HG02678 (cell line): ENCODE results near the gene DIS3L2.

Source experiments
- ATAC-seq: cut with Tn5 transposase; IDR thresholded peaks from one replicate; pipeline ENCODE4 v1.9.1; 2021; ENCODE audit warnings: mild to moderate bottlenecking, moderate library complexity; ENCODE audit not compliant: unreplicated experiment

DIS3L2 gene, protein sequence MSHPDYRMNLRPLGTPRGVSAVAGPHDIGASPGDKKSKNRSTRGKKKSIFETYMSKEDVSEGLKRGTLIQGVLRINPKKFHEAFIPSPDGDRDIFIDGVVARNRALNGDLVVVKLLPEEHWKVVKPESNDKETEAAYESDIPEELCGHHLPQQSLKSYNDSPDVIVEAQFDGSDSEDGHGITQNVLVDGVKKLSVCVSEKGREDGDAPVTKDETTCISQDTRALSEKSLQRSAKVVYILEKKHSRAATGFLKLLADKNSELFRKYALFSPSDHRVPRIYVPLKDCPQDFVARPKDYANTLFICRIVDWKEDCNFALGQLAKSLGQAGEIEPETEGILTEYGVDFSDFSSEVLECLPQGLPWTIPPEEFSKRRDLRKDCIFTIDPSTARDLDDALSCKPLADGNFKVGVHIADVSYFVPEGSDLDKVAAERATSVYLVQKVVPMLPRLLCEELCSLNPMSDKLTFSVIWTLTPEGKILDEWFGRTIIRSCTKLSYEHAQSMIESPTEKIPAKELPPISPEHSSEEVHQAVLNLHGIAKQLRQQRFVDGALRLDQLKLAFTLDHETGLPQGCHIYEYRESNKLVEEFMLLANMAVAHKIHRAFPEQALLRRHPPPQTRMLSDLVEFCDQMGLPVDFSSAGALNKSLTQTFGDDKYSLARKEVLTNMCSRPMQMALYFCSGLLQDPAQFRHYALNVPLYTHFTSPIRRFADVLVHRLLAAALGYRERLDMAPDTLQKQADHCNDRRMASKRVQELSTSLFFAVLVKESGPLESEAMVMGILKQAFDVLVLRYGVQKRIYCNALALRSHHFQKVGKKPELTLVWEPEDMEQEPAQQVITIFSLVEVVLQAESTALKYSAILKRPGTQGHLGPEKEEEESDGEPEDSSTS

DNA sequence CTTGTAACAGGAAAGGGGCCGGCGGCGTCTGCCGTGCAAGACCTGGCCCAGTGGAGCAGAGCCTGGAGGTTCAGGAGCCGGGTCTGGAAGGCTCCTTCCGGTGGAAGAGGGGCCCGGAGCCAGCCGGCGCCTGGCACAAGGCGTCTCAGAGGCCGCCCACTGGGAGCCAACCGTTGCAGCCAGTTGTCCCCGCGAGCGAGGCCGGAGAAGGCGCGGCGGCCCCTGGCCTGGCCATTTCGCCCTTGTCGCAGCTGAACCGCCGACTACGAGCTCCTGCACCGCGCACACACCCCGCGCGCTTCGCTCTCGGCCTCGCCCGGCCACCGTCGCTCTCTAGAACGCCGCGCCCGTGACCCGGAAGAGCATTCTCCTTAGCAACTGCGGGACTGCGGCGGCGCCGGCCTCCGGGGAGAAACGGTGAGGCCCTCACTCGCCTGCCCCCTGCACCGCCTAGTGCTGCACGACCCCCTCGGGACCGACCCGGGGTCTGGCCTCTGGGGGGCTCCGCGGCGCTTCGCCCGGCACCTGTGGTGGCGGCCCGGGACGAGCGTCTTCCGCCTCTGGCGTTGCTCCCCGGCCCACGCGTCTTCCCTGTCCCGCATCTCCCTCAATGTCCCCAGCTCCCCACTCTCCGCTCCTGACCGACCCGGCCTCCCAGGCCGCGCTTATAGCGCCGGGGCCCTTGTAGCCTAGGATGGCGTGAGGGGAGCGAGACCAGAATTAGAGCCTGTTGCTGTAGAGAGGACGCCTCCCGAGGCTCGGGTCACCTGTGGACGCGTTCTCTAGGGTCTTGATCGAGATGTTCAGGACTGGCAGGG, at the start of gene DIS3L2:
DIS3L2 (plus strand) TSS at position 365 of the 818 bp plus-strand sequence. CDS start 53,215 bp downstream, outside the sequence.
- ATAC-seq, result peak; percentile 91

DNA sequence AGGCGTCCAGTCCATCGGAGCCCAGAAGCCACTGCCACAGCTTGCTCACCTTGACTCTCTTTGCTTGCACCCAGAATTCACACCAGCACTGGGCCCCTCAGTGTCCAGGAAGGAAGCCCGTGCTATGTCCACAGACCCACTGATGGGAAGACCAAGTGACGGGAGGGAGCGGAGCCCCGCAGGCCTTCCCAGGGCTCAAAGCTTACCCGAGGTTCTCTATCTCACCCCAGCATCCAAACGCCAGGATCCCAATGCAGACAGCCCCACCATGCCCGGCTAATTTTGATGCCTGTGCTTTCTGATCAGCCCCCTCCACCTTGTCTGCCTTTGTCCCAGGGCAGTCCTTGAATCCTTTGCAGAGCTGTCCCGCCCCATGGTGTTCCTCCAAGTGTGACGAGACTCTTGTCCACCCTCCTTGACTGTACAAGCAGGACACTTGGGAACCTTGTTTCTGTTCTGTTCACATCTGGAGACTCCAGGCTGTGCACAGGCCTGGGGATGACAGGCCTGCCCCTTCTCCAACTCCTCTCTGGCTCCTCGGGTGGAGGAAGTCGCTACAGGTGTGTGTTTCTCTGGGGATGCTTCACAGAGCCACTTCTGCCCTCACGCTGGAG, 47.3 kb upstream of the DIS3L2 start:
- no peak for ATAC-seq

DNA sequence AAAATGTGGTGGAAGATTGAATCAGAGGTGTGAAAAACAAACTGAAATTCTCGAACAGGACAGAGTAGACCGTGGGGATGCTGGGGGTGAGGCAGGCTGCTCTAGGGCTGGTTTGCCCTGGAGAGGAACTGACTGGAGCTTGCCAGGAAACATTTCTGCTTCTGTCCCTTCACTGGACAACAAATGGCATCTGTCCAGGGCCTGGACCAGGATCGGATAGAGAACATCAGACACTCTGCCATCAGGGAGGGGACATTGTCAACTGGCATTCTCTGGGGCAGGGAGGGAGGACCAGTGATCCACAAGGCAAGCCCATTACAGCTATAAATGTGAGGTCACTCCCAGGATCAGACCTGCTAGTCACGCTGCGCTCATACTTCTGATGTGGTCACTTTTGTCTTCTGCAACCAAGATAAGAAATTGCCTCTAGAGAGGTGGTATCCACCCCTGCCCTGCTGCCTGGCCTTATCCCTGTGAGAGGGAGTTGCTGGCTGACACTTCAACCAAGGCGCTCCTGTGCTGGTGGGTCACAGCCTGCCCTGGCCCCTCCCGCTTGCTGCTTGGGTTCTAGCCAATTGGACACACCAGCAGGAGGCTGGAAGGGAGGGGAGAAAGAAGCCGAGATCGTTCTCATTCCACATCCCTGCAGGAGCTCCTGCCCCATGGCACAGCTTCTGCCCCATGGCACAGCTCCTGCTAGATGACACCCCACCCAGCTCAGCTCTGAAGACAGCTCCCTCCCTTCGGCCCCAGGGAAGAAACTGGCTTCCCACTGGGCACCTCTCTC, 44.0 kb upstream of the DIS3L2 start:
- ATAC-seq, result no peak

DNA sequence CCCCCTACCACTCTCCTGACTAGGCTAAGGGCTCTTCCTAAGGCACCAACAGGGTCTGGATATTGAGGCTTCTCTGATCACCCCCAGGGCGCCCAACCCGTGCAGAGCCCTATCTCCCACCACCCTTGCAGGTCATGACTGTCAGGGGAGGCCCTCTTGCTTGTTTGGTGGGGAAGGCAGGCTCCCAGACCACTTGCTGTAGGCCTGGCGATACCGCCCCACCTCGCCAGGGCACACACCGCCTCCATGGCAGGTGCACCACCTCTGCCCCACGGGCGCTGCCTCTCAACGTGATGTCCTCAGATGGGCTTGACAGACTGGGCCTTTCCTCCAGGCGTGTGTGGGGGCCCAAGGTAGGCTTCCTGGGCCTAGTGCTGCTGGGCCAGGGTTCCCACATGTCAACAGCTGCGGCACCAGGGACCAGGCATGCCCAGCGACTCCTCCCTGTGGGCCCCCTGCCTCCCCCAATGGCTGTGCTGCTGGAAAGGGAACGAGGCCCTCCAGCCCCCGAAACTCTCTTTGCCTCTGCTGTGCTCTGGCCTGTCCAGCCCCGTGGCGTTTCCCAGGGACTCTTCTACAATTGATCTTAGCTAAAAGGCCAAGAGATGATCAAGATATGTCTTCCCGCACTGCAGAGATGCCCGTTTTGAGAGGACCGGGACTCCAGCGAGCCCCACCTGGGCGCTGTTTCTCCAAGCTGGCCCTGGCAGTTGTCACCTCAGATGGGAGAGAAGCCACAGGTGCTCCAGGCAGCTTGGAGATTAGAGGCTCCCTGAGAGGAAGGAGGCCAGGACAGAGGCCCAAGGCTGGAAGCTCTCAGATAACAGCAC, 42.8 kb upstream of the DIS3L2 start:
- no peak for ATAC-seq

DNA sequence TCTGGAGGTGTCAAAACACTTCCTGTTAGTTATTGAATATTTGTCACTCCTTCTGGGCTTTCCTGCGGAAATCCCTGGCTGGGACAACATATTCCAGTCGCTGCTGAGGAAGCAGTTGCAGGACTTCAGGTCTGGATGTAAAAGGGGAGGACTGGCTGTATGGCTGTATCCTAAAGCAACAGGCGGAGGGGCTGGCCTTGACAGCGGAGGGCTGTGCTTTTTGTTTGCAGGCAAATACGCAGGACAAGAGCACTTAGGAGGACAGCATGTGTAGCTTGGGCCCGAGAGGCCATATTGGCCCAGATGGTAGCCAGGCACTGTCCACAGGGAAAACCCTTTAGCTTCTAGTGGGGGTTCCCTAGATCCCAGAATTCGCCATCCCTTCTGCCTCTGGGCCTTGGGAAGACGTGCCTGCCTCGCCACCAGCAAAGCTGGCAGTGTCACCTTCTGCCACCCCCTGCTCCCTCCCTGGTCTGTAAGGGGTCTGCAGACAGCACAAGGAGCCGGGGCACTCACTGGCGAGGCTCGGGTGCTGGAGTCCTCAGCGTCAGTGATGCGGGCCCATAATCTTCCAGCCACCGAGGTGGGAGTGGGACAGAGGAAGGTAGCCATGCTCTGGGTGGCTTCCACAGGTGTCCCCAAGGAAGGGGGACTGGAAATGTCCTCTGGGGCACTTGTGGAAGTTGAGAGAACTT, 42.0 kb upstream of the DIS3L2 start:
- no peak for ATAC-seq

DNA sequence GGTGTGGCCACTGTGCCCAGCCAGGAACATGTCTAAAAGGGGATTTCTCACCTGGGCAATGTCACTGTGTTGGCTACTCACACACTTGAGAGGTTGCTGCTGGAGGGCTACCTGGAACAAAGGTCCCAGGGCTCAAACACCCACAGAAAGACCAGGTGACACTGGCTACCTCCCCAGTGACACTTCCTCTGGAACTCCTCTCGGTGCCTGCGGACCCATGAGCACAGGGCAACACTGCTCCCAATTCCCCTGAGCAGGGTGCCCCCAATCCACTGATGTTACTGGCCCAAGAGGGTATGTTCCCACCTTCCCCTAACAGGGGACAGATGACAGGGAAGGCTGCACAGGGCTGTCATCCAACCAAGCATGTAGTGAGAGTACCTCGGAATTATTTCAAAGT, 41.1 kb upstream of the DIS3L2 start:
- ATAC-seq, result no peak

DNA sequence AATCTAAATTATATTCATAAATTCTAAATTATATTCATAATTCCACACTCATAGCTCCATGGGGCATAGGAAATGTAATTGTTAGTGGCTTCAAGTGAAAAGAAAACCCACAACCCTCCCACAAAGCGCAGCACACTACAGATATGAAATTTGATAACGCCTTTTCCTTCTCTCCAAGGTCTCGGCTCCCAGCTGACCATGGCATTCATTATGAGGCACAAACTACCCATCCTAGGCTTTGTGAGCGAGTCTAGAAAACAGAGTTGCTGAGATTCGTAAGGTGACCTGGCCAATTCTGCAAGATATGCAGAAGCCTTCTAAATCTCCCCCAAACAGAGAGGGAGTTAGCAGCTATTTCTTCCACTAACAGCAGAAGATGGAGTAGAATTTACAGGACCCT, 40.7 kb upstream of the DIS3L2 start:
- no peak for ATAC-seq

DNA sequence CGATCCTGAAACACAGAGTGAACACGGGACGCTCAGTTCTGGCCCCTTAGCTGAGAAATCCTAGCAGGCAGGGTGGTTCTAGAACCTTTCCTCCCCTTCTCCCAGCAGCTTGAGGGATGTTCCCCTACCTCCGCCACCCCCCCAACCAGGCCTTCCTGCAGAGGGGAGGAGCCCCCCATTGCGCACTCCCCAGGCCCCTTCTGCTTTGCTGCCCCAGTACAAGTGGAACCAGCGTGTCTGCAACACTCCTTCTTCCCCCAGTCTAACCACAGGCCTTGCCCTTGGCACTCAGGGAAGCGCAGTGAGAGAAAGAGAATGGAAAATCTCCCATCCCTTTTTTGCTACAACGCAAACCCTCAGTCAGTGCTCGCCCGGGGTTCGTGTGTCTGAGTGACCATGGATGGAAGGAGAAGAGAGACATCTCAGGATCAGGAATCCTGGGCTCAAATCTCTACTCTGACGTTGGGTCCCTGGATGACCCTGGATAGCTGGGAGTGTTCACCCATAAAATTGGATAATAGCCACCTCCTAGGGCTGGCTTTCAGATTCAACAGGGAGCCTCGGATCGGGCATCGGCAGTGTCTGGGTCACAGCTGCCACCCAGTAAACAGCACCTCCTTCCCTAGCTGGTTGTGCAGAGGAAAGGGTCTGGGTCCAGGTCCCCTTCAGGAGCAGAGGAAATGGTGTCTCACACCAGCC, 39.1 kb upstream of the DIS3L2 start:
- ATAC-seq, result no peak

DNA sequence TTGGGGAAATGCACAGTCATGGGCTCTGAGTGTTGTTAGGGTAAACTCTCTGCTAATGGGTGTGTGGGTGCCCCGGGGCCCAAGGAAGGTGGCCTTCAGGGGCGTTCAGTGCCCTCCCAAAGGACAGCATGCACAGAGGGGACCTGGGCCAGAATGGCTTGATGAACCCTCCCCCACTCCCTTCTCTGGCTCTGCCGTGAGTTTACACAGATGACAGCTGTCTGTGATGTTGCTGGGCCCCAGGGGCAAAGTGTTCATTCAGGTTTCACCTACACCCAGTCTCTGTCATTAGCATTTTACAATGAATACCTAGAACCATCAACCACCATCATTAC, 38.5 kb upstream of the DIS3L2 start:
- ATAC-seq, result no peak

DNA sequence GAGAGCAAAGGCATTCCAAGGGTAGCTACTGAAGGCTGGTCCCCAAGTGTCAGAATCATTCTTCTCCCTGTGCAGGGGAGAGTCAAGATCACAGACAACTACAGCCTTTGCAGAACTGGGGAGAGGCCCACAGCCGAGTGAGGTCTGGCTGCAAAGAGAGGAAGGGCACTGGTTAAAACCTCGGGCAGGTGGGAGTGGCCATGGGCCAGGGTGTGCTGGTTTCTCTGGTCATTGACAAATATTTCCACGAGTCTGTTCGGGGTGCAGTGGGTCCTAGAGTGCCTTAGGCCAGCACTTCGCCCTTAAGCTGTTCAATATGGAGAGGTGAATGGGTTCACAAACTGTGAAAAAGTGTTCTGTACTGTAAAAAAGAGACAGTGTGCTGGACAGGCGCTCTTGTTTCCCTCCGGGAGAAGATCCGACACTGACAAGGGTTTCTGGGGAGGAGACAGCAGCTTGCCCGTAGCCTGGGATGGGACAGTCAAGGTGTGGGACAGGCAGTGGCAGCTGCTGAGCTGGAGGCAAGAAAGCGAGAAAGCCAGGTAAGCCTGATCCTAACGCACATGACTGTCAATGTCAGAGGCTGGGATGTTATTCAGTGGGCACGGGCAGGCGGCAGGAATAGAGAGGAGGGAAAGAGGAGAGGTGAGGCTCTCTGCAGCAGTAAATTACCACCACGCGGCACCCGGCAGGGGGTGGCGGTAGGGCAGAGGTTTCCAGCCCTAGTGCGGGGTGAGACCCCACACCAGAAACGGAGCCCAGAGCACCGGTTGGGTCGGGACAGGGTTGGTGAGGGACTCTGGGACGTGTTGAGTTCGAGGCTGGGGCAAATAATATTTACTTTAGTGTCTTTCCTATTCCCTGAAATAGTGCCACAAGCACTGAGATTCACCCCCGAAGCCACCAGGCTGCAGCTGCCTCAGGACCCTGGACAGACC, 37.3 kb upstream of the DIS3L2 start:
- no peak for ATAC-seq

DNA sequence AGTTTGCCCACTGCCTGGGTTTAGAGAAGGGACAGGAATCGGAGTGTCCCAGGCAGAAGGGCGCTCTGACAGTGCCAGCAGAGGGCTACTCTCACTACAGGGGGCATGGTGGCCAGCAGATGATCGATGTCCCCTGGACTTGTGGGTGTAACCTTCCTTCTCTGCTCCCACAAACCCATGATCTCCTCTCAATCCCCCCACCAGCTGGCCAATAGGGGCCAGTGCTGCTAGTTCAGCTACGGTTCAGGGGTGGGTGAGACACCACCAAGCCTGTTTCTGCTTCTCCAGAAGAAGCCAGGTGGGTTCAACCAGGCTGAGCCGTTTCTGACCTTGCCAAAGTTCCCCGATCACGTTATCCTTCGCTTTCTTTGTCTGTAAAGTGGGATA, 36.6 kb upstream of the DIS3L2 start:
- no peak for ATAC-seq

DNA sequence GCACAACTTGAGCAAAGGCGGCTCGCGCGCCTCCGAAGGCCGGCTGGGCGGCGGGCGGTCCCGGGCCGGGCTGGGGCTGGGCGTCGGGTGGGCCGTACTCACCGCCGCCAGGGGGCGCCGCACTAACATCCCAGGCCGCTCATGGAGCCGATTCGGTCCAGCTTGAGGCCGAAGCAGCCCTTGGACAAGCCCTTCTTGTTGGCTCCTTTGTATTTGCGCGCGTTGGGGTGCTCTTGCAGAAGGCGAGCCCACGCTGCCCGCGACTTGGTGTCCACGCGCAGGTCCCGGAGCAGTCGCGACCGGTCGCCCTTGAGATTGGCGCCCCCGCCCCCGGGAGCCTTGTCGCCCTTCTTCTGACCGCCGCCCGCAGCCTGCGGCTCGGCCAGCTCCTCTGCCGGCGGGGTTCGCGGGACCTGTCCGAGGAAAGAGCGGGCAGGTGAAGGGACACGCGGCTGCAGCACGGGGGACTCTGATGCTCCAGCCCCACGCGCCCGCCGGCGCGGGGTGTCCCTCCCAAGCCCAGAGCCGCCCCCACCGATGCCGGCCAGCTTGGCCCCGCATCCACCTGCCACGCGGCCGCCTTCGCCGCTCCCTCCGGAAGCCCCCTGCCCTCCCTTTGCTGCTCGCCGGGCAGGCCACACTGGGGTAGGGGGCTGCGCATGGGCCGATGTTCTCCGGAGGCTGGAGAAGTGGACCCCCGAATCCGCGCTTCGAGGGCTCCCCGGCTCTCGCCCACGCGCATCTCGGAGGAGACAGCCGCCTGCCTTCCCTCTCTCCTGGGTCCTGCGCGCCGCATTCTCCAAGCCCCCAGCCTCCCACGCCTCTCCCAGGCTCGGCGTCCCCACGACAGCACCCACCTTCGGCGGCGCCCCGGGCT, 36.0 kb upstream of the DIS3L2 start:
- ATAC-seq, result peak; percentile 55

DNA sequence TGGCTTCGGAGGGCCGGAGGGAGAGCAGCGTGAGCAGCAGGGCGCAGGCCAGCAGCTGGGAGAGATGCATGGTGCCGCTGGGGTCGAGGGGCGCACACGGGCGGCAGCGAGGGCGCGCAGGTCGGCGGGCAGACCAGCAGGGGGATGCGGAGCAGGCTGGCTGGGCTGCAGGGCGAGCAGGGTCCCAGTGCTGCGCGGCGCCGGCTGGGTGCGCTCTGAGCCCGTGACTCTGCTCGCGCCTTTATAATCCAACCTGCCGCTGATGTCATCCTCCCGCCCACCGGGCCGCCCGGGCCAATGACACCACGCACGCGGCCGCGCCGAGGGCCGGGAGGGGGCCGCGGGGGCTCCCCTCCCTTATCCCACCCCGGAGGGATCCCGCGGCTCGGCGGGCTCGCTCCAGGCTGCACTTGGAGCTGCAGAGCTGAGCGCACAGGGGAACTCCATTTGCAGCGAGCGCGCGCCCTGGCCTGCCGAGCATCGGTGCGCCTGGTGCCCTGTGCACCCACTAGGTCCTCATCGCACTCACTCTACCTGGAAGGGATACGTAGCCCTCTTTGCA, 35.3 kb upstream of the DIS3L2 start, which contains the start of gene NPPC:
NPPC (minus strand) TSS at position 217 of the 562 bp plus-strand sequence; CDS start at position 70, 147 bp downstream.
- ATAC-seq, result peak; percentile 58

DNA sequence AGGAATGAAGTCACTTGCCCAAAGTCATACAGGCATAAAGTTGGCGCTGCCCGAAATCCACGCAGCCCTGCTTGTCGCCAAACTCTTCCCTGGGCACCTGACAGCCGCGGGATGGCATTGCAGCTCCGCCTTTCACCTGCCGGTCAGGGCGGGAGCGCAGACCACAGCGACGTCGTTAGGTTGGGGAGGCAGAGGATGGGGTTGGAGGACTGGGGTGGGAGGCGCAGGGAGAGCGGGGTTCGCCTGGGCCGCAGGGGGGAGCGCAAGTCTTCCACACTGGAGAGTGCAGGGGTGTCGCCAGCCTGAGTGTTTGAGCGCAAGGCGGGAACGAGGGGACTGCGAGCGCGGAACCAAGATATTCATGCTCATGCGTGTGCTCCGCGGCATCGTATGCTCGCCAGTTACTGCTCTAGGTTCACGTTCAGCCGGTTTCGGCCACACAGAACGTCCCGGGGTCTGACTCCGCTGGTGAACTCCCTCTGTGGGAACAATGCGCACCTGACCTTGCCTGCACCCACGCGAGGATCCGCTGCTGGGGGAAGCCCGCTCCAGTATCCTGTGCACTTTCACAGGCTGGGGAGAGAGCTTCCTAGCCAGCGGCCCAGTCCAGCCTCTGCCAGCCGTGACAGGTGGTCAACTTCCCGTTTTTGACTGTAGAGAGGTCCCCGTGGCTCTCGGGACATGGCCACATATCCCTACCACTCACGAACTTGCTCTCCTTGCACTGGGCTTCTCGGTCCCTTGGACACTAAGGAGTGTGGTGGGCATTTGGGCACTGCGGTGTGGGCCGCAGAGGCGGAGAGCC, 34.5 kb upstream of the DIS3L2 start:
- no peak for ATAC-seq

DNA sequence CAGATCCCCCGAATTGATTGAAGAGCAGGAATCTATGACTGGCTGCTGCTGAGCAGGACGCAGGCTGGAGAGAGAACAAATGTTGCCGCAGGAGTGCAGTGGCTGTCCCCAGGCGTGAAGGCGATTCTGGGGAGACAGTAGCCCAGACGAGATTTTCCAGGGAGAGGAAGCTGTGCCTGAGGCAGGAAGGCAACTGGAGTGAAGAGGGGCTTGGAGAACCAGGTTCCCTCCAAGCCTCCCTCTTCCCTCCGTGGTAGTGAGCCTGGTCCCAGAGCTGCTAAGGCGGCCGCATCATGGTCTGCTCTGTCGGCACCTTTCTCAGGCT, 34.0 kb upstream of the DIS3L2 start:
- no peak for ATAC-seq
